ENCODE measurements around the gene KRTAP10-7. TPM values are rescaled to one million over a fixed set of nuclear protein-coding genes. Genes with fewer than 3 reads are reported as not detected.

The KRTAP10-7 gene
- total and polyA plus RNA-seq, 9 of the 15 experiments (the other 6 are each of a cell fraction or from before 2014, with no cell fraction given) = not detected

DNA sequence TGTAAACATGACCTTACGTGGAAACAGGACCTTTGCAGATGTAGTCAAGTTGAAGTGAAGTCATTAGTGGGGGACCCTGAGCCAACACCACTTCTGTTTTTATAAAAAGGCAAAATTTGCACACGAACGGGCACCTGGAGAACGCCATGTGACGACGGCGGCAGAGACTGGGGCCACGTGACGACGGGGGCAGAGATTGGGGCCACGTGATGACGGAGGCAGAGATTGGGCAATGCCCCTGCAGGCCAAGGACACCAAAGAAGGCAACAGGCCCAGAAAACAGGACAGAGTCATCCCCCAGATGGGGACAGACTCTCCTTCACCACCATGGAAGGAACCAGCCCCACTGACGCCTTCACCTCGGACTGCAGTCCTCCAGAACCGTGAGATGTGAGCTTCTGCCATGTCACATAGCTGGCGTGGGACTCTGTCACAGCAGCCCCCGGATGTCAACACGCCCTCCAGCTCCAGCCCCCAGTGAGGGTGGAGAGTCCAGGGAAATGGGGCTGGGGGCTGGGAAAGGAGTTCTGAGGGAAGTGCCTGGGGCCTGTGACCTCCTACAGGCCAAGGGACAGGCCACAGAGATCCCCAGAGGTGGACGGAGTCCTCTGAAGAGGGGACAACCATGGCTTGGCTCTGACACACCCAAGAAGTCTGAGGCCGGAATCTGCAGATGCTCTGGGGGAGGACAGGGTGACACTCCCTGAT lies 50.0 kb downstream of the KRTAP10-7 start (continued):
- TF ChIP-seq, protein P1, sequence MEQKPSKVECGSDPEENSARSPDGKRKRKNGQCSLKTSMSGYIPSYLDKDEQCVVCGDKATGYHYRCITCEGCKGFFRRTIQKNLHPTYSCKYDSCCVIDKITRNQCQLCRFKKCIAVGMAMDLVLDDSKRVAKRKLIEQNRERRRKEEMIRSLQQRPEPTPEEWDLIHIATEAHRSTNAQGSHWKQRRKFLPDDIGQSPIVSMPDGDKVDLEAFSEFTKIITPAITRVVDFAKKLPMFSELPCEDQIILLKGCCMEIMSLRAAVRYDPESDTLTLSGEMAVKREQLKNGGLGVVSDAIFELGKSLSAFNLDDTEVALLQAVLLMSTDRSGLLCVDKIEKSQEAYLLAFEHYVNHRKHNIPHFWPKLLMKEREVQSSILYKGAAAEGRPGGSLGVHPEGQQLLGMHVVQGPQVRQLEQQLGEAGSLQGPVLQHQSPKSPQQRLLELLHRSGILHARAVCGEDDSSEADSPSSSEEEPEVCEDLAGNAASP (IDR thresholded peaks at IDR 0.05) = no peak
- TF ChIP-seq, protein P2, sequence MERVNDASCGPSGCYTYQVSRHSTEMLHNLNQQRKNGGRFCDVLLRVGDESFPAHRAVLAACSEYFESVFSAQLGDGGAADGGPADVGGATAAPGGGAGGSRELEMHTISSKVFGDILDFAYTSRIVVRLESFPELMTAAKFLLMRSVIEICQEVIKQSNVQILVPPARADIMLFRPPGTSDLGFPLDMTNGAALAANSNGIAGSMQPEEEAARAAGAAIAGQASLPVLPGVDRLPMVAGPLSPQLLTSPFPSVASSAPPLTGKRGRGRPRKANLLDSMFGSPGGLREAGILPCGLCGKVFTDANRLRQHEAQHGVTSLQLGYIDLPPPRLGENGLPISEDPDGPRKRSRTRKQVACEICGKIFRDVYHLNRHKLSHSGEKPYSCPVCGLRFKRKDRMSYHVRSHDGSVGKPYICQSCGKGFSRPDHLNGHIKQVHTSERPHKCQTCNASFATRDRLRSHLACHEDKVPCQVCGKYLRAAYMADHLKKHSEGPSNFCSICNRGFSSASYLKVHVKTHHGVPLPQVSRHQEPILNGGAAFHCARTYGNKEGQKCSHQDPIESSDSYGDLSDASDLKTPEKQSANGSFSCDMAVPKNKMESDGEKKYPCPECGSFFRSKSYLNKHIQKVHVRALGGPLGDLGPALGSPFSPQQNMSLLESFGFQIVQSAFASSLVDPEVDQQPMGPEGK (CRISPR knock-in tag; IDR thresholded peaks at IDR 0.05; ENCODE audit: borderline replicate concordance) = no peak
- TF ChIP-seq, protein P3, sequence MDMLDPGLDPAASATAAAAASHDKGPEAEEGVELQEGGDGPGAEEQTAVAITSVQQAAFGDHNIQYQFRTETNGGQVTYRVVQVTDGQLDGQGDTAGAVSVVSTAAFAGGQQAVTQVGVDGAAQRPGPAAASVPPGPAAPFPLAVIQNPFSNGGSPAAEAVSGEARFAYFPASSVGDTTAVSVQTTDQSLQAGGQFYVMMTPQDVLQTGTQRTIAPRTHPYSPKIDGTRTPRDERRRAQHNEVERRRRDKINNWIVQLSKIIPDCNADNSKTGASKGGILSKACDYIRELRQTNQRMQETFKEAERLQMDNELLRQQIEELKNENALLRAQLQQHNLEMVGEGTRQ (CRISPR knock-in tag; IDR thresholded peaks at IDR 0.05) = peak; percentile 61
- TF ChIP-seq BHLHE40 (IDR thresholded peaks at IDR 0.05; ENCODE audit: low read length) = no peak
- TF ChIP-seq STAG1 (CRISPR knock-in tag; IDR thresholded peaks at IDR 0.05; ENCODE audit: borderline replicate concordance) = no peak
- TF ChIP-seq RAD51 (IDR thresholded peaks at IDR 0.05; ENCODE audit: borderline replicate concordance, low read depth) = peak; percentile 61; the same call in 1 of the 2 replicates
- no peak for TF ChIP-seq ATF7 (IDR thresholded peaks at IDR 0.05)
